Glomerular endothelial cell (primary cell): ENCODE data around the gene MPHOSPH10. TPM values are rescaled to one million over a fixed set of nuclear protein-coding genes. Genes with fewer than 3 reads are reported as not detected.
"Not testable (repeated sequence)": the region's sequence is repeated elsewhere in the genome, so short reads cannot be mapped to it uniquely, and the experiment has no call there.

Experiments used
- DNase-seq: peaks from one replicate; pipeline ENCODE4 v3.0.0-alpha.2; 2011; ENCODE audit warnings: low read depth, low spot score; ENCODE audit errors: extremely low read depth
- total RNA-seq: library from RNA; depleted of rRNA; stranded (reverse); fragments of >200 nt; gene quantifications from 2 replicates; pipeline ENCODE4 v1.2.3, GENCODE V29; 2015

Gene MPHOSPH10
- total RNA-seq, result 17.9 and 23.2 TPM in 2 replicates

GRCh38 chr2:71130152-71130904 is at the start of gene MPHOSPH10, which contains the start of gene MCEE:
Gene MPHOSPH10 (plus strand): TSS chr2:71130634. CDS start chr2:71130666, 32 bp downstream.
Gene MCEE (minus strand): TSS chr2:71130229. CDS start chr2:71130219, 10 bp downstream.
- DNase-seq, result peak; percentile 54

GRCh38 chr2:71082402-71083252 is 47.8 kb upstream of the MPHOSPH10 start:
- DNase-seq, result no peak

GRCh38 chr2:71083297-71083696 is 47.1 kb upstream of the MPHOSPH10 start:
- not testable (repeated sequence) for DNase-seq

GRCh38 chr2:71083752-71084312 is 46.6 kb upstream of the MPHOSPH10 start:
- DNase-seq, result not testable (repeated sequence)

- DNase-seq, result not testable (repeated sequence)
Observed at GRCh38 chr2:71085325-71086003, 45.0 kb upstream of the MPHOSPH10 start.

- DNase-seq, result not testable (repeated sequence)
Observed at GRCh38 chr2:71089475-71089874, 41.0 kb upstream of the MPHOSPH10 start.

GRCh38 chr2:71091808-71092207 is 38.6 kb upstream of the MPHOSPH10 start:
- not testable (repeated sequence) for DNase-seq

GRCh38 chr2:71092491-71093260 is 37.8 kb upstream of the MPHOSPH10 start:
- not testable (repeated sequence) for DNase-seq

GRCh38 chr2:71100195-71100964 is 30.1 kb upstream of the MPHOSPH10 start:
- DNase-seq, result peak; percentile 23

- DNase-seq, result peak; percentile 36
Observed at GRCh38 chr2:71101656-71102055, 28.8 kb upstream of the MPHOSPH10 start.

- DNase-seq, result no peak
Observed at GRCh38 chr2:71102981-71103681, 27.3 kb upstream of the MPHOSPH10 start.

- DNase-seq, result no peak
Observed at GRCh38 chr2:71103809-71104208, 26.6 kb upstream of the MPHOSPH10 start.

GRCh38 chr2:71106463-71106862 is 24.0 kb upstream of the MPHOSPH10 start:
- DNase-seq, result not testable (repeated sequence)

GRCh38 chr2:71108091-71108490 is 22.3 kb upstream of the MPHOSPH10 start:
- no peak for DNase-seq

GRCh38 chr2:71113843-71114242 is 16.6 kb upstream of the MPHOSPH10 start:
- DNase-seq, result no peak

GRCh38 chr2:71117063-71117462 is 13.4 kb upstream of the MPHOSPH10 start:
- no peak for DNase-seq

- no peak for DNase-seq
Observed at GRCh38 chr2:71120195-71120594, 10.2 kb upstream of the MPHOSPH10 start.

GRCh38 chr2:71121479-71121878 is 9.0 kb upstream of the MPHOSPH10 start:
- no peak for DNase-seq
